GM19099 (cell line): ENCODE measurements around the gene CACNG4.

Experiments
- POLR2A ChIP-seq: IDR thresholded peaks from 3 replicates; pipeline ENCODE4 v1.6.1; 2011; ENCODE audit warnings: low read depth; ENCODE audit not compliant: insufficient read length; ENCODE audit errors: extremely low read depth

CACNG4 gene

DNA sequence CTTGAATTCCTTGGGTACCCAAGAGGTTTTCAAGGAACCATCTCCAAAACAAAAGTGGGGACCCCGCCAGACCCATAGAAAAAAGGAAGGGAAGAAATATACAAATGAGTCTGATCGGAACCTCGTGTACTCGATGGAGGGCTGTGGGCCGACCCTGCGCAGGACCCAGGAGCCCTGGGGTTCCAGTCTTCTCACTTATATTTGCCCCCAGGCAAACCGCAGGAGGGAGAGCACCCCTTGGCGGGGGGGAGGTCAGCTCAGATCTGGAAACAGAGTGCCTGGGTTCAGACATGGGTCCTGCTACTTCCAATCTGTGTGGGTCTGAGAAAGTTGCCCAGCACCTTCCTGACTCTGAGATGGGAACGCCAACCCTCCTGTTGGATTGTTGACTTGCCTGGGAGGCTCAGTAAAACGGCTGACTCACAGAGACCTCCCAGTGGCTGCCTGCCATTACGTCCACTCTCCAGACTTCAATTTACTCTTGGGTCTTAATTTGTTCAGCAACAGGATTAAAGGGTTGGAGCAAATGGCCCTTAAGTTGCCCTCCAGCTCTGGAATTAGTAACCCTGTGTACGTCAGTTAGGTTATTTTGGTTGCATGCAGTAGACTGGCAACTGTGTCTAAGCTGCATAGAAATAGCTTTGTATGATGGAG is 24.9 kb upstream of the CACNG4 start:
- TF ChIP-seq POLR2A, result no peak

DNA sequence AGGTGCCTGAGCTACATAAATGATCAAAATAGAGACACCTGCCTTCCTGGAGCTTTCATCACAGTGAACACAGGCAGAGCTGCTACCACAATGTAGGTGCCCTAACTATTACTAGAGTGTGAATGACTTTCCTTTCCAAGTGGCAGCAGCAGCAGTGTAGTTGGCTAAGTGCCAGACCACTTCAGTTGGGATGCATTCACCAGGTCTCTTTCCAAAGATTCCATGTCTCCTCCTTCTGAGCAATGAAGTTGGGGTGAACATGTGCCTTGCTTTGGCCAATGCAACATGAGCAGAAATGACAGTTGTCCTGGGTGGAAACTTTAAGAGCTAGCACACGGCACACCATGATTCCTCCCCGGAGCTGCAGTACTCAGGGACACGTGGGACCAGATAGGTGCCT is 23.3 kb upstream of the CACNG4 start:
- no peak for TF ChIP-seq POLR2A

DNA sequence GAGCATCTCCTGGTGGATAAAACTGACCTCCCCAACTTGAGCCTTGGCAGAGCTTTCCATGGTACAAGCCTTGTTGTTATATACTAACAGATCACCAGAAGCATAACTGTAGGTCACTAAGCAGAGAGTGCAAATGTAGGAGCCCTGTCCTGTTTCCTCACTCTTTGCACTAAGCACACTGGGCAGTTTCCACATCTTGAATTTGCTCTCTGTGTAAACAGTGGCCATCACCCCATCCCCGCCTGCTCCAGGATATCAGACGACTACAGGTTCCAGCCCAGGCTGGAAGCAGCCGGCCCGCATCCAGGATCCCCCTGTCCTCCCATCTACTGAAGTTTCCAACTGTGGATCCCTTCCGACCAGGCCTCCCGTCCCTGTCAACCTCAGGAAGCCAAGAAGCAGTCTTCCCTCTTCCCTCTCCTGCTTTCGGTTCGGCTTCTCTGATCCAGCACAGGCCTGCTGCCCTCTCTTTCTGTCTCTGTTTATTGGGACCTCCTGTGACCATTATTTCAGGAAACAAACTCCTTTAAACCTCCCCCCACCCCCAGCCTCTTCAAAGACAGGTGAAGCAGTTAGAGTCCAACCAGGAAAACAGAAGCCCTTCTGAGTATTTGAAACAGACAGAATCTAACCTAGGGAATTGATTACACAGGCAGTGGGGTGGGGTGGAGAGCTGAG is 22.6 kb upstream of the CACNG4 start:
- TF ChIP-seq POLR2A, result no peak

DNA sequence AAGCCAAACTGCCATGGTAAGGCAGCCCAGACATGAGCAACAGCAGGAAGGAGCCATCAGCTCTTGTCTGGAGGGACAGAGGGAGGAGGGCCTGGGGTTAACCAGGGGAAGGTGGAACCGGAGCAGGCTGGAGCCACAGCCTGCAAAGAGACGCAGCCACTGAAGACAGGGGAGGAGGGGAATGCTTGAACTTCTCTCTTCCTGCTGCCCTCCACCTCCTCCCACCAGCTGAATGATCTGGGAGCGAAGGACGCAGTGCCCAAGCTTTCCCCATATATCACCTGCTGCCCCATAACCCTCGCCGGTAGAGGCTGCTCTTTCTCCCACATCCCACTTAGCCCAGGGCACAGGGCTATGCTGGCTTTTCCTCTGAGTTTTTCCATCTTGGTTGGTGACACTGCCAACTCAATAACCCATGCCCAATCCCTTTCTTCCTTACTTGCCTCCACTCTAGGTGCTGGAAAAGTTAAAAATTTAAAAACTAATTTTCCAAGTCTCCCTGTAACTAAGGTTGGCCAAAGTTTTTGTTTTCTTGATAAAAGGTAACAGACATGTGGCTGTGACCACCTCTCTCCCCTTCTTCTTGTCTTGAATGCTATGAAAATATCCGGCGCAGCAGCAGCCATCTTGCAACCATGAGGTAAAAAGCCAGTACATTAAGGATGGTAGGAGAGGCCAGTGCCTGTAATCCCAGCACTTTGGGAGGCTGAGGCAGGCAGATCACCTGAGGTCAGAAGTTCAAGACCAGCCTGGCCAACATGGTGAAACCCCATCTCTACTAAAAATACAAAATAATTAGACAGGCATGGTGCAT is 21.8 kb upstream of the CACNG4 start:
- no peak for TF ChIP-seq POLR2A

DNA sequence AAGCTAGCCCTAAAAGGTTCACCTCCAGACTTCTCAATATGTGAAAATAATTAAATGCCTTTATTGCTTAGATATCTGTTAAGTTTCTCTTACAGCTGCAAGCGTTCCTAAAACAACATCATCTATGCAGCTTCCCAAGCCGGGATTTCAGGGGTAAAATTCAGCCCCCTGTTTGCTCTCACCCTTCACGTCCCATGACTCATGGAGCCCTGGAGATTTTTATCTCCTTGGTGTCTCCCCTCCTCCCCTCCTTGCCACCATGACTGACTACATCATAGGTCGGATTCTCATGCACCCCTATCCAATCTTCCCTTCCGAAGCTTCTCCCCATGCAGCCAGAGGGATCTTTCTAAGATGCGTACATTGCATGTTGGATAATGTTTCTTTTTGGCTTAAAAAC is 21.0 kb upstream of the CACNG4 start:
- TF ChIP-seq POLR2A, result no peak

DNA sequence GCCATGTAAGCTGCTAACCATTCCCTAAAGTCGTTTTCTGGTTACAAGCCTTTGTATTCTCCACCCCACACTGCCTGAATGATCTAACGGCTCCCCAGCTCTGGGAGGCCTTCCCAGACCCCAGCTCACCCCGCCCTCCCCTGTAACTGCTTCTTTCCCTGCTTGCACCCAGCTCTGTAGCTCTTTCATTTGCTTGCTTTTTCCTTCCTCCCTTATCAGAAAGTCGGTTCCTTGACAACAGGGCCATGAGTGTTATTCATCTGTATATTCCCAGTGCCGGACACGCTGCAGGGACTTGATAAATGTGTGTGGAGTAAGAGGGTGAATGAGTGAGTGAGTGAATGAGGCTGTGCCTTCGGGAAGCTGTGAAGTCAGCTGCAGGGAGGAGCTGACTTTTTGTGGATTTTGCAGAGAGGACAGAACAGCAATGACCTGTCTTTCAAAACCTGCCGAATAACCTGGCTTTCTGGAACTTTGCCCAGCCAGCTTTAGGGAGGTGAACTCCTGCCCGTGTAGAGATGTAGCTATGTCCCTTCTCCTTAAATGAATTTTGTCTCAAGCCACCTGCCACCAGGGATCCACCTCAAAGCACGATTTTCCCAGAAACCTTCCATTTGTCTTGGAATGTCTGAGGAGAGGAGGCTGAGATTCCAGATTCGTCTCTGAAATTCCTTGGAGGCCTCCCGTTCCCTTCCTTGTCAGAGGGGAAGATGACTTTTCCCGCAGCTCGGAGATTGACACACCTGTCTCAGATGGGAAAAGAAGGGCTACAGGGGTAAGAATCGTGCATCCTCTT is 20.0 kb upstream of the CACNG4 start:
- TF ChIP-seq POLR2A, result no peak

DNA sequence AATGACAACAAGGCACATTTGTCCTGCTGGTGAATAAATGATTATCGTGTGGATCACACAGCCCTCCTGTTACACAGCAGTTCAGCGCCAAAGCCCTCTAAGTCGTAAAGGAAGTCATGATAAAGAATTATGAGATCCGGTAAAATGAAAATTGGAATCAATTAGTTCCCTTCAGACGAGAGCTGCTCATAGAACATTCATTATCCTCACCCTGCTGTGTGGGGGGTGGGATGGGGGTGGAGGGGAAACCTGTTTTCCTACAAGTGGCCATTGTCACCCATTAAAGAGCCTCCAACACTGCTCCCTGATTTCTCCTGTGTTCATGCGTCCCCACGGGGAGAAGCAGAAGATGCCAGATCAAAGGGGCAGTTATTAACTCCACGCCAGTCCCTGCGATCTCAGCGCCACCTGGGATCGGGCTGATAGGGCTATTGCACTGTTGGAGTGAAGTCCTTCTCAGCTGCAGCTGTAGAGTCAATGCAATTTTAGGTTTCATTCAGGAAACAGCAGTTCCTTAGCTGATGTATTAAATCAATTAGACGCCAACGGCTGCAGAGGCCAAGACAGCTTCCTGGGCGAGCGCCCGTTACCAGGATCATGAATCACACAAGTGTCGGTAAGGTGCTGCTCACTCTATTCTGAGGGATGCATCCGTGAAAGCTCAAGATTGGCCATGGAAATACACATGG is 19.2 kb upstream of the CACNG4 start:
- no peak for TF ChIP-seq POLR2A

DNA sequence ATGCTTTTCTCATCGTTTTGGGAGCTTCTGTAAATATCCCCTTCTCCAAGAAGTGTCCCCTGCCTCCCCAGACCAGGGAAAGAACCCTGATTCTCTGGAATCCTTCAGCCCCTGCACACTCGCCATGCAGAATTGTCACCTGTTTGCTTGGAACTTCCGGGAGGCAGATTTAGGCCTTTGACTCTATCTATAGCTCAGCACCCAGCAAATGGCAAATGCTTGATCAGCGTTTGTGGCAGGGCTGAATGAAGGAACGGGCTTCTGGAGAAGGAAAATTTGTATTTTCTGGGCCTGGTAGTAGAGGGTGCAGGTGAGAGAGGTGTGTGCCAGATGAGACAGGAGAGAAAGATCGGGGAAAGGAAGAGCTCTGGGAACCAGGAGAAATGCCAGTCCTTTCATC is 18.3 kb upstream of the CACNG4 start:
- TF ChIP-seq POLR2A, result no peak

DNA sequence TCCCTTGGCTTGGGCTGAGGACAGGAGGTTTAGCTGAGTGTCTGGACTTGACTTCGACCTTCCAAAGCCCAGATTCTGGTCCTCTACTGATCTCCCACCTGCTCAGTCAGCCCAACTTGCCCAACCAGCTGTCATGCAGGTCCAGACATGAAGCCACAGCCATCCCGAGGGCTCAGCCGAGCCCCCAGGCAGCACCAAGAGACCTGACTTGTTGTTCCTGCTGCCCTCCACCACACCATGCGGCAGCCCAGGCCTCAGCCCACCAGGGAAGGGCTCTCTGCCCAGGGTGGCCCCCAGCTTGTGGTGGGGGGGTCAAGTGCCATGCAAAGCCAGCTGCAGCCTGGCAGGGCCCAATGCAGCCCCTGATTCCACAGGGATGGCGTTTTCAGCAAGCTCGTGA is 17.2 kb upstream of the CACNG4 start:
- TF ChIP-seq POLR2A, result no peak

DNA sequence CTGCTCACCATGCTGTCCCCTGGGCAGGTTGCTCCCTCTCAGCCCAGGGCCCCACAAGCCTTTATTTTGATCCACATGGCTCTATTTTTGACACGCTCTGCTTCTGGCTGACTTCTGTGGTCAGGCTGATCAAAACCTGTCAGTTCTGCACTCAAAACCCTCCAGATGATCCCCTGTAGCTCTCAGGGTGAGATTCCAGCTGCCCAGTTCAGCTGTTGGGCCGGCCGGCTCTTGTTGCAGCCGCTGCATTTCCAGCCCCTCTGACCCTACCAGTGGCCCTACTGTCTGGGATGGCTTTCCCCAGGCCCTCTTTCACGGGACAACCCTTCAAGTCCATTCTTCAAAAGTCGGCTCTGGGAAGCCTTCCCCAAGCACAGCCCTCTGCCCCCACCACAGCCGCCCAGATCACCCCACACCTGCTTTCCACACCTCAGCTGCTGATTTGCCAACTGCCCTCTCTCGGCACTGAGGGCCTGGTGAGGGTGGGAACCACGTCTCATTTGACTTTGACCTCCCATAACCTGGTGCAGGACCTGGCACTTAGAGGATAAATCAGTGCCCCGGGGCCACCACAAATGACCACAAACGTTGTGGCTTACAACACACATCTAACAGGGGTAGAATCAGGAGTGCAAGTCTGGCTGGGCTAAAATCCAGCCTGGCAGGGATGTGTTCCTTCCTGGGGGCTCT is 16.3 kb upstream of the CACNG4 start:
- TF ChIP-seq POLR2A, result no peak

DNA sequence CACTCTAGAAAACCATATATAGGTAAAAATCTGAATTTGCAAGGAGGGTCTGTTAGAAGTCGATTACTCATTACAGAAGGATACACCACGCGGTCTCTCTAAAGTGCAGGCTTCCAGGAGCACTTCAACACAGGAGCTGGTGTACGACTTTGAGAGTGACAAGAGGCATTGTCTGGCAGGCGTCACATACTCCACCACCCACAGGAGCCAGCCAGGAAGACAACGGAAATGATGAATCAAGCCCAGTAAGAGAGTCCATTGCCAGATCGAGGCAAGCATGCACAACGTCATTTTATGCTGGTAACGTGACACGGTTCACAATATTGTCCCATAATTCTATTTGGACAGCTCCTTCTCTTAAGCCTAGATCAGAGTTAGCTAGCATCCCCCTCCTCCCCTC is 15.0 kb upstream of the CACNG4 start:
- no peak for TF ChIP-seq POLR2A

DNA sequence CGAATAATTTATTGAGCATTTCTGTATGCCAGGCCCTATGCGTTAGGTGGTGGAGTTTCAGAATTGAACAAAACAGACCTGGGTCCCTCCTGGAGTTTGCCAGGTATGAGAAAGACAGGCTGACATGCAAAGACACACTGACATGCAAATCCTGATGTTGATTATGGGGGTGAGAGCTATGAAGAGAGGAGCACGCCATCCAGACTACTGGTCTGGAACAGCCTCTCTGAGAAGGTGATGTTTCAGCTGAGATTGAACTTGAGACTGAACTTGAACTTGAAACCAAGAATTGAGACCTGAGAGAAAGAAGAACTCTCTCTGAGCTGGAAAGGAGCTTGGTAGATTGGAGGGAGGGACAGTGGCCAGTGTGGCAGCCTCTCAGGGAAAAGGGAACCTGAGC is 14.2 kb upstream of the CACNG4 start:
- no peak for TF ChIP-seq POLR2A

DNA sequence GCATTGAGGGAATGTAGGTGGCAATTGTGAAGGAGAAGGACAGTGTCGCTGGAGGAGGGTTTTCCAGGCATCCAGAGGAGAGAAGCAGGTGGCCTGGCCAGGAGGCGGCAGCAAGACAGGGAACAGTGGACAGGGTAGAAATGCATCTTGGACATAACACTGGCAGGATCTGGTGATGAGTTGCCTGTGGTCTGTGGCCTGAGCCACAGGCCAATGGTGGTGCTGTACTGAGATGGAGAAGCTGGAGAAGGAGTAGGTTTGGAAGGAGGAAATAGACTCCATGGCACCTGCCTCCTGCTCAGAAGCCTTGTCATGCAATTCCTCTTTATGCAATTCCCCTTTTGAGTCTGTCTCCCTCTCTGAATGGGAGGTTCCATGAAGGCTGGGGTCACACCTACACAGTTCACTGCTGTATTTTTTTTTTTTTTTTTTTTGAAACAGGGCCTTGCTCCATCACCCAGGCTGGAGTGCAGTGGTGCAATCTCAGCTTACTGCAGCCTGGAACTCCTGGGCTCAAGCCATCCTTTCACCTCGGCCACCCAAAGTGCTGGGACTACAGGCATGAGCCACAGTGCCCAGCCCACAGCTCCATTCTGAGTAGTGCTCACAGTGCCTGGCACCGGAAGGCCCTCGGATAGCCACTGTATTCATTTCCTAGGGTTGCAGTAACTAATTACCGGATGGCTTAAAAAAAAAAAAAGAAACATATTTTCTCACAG is 13.5 kb upstream of the CACNG4 start:
- TF ChIP-seq POLR2A, result no peak
